K562 (cell line): ENCODE measurements around the gene MLXIPL. TPM values are rescaled to one million over a fixed set of nuclear protein-coding genes. Genes with fewer than 3 reads are reported as not detected.
A peak's percentile ranks its signal among the peaks of the same experiment; 100 is the strongest.

Source experiments
- CBFA2T3 ChIP-seq: fragments of 450-650 bp; IDR thresholded peaks from 2 replicates; pipeline ENCODE4 v1.6.1; 2017
- FOXJ2 ChIP-seq: fragments of 200-800 bp; sonication (Bioruptor generic); IDR thresholded peaks from 2 replicates; pipeline ENCODE4 v1.6.1; 2016; ENCODE audit warnings: missing genetic modification characterization, missing compliant biosample characterization
- LCOR ChIP-seq: sonication (generic); formaldehyde crosslinking; IDR thresholded peaks from 2 replicates; pipeline ENCODE4 v1.8.0; 2022; ENCODE audit warnings: mild to moderate bottlenecking, missing genetic modification reagents
- SP2 ChIP-seq: IDR thresholded peaks from 2 replicates; pipeline ENCODE4 v1.6.1; 2011; ENCODE audit warnings: mild to moderate bottlenecking, low read depth, low read length, moderate library complexity; ENCODE audit not compliant: poor library complexity, severe bottlenecking; ENCODE audit errors: extremely low read depth
- SRSF3 ChIP-seq: fragments of 200-400 bp; formaldehyde crosslinking; IDR thresholded peaks from 2 replicates; pipeline ENCODE4 v1.6.1; 2016; ENCODE audit warnings: mild to moderate bottlenecking, low read length, moderate library complexity; ENCODE audit not compliant: insufficient read depth
- TEAD4 ChIP-seq, 2 experiments: sonication (generic) in 1 of 2; formaldehyde crosslinking in 1 of 2; IDR thresholded peaks; 2 replicates each; pipeline versions ENCODE4 v1.6.1 to v1.8.0; 2012 to 2022; ENCODE audit warnings: borderline replicate concordance in 1 of 2, inconsistent platforms in 1 of 2, low read length in 1 of 2, mild to moderate bottlenecking in 1 of 2, missing genetic modification reagents in 1 of 2
- ZNF232 ChIP-seq: sonication (generic); formaldehyde crosslinking; IDR thresholded peaks from 2 replicates; pipeline ENCODE4 v1.8.0; 2022; ENCODE audit warnings: mild to moderate bottlenecking, missing genetic modification reagents
- ZNF324 ChIP-seq: fragments of 250-450 bp; sonication (Bioruptor Pico); IDR thresholded peaks from 2 replicates; pipeline ENCODE4 v1.4.0; 2020; ENCODE audit warnings: mild to moderate bottlenecking
- polyA plus RNA-seq, 8 experiments: library from polyadenylated mRNA; depleted of rRNA in 4 of 8; stranded (reverse) in 5 of 8; unstranded in 3 of 8; fragments of >200 nt; fragmentation: Nextera tagmentation in 2 of 8; fragmentation: Illumina TruSeq in 1 of 8; extraction: Ambion mirVana in 2 of 8; extraction: Trizol in 1 of 8; gene quantifications; 2 replicates each; pipeline versions ENCODE4 v1.2.1 to v1.2.3, GENCODE V29; 2011 to 2014; ENCODE audit warnings: inconsistent platforms in 1 of 8, missing spikeins in 1 of 8
- total RNA-seq, 7 experiments: library from RNA; depleted of rRNA in 6 of 7; stranded (reverse); fragments of >200 nt in 6 of 7; fragmentation: Illumina TruSeq in 2 of 7; extraction: Trizol in 2 of 7; gene quantifications; 2 replicates each; pipeline versions ENCODE4 v1.2.1 to v1.2.3, GENCODE V29; 2011 to 2021; ENCODE audit warnings: low replicate concordance in 1 of 7
- TF ChIP-seq, protein P1 (sequence below): fragments of 450-650 bp; IDR thresholded peaks from 2 replicates; pipeline ENCODE4 v1.6.1; 2017; ENCODE audit warnings: mild to moderate bottlenecking, moderate library complexity
- TF ChIP-seq, protein P2 (sequence below): fragments of 450-650 bp; IDR thresholded peaks from 2 replicates; pipeline ENCODE4 v1.6.1; 2016; ENCODE audit warnings: mild to moderate bottlenecking, moderate library complexity
- TF ChIP-seq, protein P3 (sequence below): fragments of 250-450 bp; sonication (Bioruptor Pico); IDR thresholded peaks from 2 replicates; pipeline ENCODE4 v1.4.0; 2020; ENCODE audit warnings: borderline replicate concordance

MLXIPL gene
- total and polyA plus RNA-seq, 9 of the 15 experiments (the other 6 are each of a cell fraction or from before 2014, with no cell fraction given): 0.11 to 18.4 (median 1.4) TPM

DNA sequence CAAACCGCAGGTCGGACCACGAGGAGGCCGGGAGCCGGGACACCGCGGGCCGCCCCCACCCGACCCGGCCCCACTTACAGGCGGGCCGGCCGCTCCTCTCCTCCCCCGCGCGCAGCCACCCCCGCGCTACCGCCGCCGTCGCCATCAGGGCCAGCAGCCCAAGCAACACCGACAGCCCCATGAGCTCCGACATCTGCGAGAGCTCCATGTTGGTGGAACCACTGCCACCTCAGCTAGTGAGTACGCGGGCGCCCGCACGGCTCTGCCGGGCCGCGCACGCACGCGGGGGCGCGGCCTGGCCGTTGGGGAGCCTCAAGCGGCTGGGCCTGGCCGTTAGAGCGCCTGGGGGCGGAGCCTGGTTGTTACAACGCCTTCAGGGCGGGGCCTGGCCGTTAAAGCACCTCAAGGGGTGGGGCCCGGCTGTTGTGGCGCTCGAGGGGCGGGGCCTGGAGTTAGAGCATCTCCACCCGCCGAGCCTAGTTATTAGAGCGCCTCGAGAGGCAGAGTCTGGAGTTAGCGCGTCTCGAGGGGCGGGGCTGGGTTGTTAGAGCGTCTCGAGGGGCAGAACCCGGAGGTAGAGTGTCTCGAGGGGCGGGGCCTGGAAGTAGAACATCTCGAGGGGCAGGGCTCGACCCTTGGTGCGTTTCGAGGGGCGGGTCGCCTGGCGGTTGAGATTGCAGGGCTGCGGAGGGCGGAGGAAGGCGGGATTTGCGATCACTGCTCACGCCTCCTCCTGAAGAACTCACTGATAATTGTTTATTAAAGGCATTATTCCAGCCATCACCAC is 45.8 kb downstream of the MLXIPL start, which contains the start of gene TBL2 (continued):
- TF ChIP-seq, protein P1, sequence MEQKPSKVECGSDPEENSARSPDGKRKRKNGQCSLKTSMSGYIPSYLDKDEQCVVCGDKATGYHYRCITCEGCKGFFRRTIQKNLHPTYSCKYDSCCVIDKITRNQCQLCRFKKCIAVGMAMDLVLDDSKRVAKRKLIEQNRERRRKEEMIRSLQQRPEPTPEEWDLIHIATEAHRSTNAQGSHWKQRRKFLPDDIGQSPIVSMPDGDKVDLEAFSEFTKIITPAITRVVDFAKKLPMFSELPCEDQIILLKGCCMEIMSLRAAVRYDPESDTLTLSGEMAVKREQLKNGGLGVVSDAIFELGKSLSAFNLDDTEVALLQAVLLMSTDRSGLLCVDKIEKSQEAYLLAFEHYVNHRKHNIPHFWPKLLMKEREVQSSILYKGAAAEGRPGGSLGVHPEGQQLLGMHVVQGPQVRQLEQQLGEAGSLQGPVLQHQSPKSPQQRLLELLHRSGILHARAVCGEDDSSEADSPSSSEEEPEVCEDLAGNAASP: no peak
- TF ChIP-seq ZNF324 (no peak), FOXJ2 (0 out of 2 replicates have a peak, but pooled peaks have one; percentile 5), SP2 (no peak), ZNF232 (peak; percentile 76; the same call in 1 of the 2 replicates), CBFA2T3 (0 out of 2 replicates have a peak, but pooled peaks have one; percentile 11), LCOR (CRISPR knock-in tag) (no peak), TEAD4 (IDR thresholded peaks at IDR 0.05; ENCODE audit: low read length) (peak; percentile 50; the same call in 1 of the 2 replicates), TEAD4 (CRISPR knock-in tag; IDR thresholded peaks at IDR 0.05; ENCODE audit: borderline replicate concordance) (no peak), SRSF3 (no peak; the same call in 1 of the 2 replicates)
- TF ChIP-seq, protein P2, sequence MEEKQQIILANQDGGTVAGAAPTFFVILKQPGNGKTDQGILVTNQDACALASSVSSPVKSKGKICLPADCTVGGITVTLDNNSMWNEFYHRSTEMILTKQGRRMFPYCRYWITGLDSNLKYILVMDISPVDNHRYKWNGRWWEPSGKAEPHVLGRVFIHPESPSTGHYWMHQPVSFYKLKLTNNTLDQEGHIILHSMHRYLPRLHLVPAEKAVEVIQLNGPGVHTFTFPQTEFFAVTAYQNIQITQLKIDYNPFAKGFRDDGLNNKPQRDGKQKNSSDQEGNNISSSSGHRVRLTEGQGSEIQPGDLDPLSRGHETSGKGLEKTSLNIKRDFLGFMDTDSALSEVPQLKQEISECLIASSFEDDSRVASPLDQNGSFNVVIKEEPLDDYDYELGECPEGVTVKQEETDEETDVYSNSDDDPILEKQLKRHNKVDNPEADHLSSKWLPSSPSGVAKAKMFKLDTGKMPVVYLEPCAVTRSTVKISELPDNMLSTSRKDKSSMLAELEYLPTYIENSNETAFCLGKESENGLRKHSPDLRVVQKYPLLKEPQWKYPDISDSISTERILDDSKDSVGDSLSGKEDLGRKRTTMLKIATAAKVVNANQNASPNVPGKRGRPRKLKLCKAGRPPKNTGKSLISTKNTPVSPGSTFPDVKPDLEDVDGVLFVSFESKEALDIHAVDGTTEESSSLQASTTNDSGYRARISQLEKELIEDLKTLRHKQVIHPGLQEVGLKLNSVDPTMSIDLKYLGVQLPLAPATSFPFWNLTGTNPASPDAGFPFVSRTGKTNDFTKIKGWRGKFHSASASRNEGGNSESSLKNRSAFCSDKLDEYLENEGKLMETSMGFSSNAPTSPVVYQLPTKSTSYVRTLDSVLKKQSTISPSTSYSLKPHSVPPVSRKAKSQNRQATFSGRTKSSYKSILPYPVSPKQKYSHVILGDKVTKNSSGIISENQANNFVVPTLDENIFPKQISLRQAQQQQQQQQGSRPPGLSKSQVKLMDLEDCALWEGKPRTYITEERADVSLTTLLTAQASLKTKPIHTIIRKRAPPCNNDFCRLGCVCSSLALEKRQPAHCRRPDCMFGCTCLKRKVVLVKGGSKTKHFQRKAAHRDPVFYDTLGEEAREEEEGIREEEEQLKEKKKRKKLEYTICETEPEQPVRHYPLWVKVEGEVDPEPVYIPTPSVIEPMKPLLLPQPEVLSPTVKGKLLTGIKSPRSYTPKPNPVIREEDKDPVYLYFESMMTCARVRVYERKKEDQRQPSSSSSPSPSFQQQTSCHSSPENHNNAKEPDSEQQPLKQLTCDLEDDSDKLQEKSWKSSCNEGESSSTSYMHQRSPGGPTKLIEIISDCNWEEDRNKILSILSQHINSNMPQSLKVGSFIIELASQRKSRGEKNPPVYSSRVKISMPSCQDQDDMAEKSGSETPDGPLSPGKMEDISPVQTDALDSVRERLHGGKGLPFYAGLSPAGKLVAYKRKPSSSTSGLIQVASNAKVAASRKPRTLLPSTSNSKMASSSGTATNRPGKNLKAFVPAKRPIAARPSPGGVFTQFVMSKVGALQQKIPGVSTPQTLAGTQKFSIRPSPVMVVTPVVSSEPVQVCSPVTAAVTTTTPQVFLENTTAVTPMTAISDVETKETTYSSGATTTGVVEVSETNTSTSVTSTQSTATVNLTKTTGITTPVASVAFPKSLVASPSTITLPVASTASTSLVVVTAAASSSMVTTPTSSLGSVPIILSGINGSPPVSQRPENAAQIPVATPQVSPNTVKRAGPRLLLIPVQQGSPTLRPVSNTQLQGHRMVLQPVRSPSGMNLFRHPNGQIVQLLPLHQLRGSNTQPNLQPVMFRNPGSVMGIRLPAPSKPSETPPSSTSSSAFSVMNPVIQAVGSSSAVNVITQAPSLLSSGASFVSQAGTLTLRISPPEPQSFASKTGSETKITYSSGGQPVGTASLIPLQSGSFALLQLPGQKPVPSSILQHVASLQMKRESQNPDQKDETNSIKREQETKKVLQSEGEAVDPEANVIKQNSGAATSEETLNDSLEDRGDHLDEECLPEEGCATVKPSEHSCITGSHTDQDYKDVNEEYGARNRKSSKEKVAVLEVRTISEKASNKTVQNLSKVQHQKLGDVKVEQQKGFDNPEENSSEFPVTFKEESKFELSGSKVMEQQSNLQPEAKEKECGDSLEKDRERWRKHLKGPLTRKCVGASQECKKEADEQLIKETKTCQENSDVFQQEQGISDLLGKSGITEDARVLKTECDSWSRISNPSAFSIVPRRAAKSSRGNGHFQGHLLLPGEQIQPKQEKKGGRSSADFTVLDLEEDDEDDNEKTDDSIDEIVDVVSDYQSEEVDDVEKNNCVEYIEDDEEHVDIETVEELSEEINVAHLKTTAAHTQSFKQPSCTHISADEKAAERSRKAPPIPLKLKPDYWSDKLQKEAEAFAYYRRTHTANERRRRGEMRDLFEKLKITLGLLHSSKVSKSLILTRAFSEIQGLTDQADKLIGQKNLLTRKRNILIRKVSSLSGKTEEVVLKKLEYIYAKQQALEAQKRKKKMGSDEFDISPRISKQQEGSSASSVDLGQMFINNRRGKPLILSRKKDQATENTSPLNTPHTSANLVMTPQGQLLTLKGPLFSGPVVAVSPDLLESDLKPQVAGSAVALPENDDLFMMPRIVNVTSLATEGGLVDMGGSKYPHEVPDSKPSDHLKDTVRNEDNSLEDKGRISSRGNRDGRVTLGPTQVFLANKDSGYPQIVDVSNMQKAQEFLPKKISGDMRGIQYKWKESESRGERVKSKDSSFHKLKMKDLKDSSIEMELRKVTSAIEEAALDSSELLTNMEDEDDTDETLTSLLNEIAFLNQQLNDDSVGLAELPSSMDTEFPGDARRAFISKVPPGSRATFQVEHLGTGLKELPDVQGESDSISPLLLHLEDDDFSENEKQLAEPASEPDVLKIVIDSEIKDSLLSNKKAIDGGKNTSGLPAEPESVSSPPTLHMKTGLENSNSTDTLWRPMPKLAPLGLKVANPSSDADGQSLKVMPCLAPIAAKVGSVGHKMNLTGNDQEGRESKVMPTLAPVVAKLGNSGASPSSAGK: no peak
- TF ChIP-seq, protein P3, sequence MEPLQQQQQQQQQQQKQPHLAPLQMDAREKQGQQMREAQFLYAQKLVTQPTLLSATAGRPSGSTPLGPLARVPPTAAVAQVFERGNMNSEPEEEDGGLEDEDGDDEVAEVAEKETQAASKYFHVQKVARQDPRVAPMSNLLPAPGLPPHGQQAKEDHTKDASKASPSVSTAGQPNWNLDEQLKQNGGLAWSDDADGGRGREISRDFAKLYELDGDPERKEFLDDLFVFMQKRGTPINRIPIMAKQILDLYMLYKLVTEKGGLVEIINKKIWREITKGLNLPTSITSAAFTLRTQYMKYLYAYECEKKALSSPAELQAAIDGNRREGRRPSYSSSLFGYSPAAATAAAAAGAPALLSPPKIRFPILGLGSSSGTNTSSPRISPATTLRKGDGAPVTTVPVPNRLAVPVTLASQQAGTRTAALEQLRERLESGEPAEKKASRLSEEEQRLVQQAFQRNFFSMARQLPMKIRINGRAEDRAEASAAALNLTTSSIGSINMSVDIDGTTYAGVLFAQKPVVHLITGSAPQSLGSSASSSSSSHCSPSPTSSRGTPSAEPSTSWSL (CRISPR knock-in tag): no peak
